GM12864 (cell line): ENCODE results near the gene CD5L.

ENCODE experiments used
- DNase-seq: peaks from one replicate; pipeline ENCODE4 v3.0.0-alpha.2; 2011; ENCODE audit warnings: low read depth
- H3K4me3 ChIP-seq: 2 replicates; pipeline ENCODE4 v1.5.1; 2011; ENCODE audit warnings: mild to moderate bottlenecking, low read depth, low read length, control low read depth
- TF ChIP-seq, protein P1 (sequence below): IDR thresholded peaks from 2 replicates; pipeline ENCODE4 v1.5.1; 2011; ENCODE audit warnings: low read depth, mild to moderate bottlenecking, moderate library complexity, low read length, control low read depth, inconsistent platforms; ENCODE audit errors: missing control alignments

Gene CD5L

DNA sequence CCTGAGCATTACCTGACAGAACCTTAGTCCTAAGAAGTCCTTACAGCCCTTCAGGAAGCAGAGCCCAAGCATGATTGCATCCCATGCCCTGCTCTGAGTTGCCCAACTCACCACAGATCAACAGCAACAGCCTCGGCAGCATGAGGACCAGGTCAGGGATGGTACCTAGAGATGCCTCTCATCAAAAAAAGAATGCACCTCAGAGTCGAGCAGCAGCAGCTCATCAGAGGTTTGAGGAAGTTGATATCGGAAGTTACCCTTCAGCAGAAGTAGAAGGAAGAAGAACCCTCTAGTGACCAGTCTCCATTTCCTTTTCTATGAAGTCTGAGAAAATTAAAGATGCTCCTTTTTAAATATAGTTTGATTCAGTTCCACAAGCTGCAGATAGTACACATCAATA, 21.7 kb downstream of the CD5L start, which contains the start of gene FCRL1:
TSS of gene FCRL1 (minus strand) at position 225 of the 400 bp plus-strand sequence. CDS start at position 142, 83 bp downstream.
- TF ChIP-seq, protein P1, sequence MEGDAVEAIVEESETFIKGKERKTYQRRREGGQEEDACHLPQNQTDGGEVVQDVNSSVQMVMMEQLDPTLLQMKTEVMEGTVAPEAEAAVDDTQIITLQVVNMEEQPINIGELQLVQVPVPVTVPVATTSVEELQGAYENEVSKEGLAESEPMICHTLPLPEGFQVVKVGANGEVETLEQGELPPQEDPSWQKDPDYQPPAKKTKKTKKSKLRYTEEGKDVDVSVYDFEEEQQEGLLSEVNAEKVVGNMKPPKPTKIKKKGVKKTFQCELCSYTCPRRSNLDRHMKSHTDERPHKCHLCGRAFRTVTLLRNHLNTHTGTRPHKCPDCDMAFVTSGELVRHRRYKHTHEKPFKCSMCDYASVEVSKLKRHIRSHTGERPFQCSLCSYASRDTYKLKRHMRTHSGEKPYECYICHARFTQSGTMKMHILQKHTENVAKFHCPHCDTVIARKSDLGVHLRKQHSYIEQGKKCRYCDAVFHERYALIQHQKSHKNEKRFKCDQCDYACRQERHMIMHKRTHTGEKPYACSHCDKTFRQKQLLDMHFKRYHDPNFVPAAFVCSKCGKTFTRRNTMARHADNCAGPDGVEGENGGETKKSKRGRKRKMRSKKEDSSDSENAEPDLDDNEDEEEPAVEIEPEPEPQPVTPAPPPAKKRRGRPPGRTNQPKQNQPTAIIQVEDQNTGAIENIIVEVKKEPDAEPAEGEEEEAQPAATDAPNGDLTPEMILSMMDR: no peak
- H3K4me3 ChIP-seq: no peak within 1 kb of the TSS
- no peak for DNase-seq

DNA sequence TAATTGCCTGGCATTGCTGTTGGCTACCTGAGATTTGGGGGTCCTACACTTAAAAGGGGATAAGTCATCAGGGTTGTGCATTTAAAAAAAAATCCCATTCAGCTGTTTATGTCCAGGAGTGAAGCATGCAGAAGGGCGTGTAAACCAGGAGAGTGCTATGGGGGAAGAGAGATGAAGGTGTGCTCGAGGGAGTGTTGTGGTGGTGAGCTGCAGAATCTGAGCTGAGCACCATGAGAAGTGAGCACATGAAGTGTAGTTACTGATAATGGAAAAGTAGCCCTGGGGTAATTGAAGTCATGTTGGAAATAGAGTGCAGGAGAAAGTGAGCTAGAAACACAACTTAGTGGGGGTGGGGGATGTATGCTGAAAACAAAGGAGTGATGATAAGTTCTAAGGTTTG, 22.4 kb downstream of the CD5L start:
- TF ChIP-seq, protein P1: no peak
- H3K4me3 ChIP-seq: no peak overlapping the region
- no peak for DNase-seq

DNA sequence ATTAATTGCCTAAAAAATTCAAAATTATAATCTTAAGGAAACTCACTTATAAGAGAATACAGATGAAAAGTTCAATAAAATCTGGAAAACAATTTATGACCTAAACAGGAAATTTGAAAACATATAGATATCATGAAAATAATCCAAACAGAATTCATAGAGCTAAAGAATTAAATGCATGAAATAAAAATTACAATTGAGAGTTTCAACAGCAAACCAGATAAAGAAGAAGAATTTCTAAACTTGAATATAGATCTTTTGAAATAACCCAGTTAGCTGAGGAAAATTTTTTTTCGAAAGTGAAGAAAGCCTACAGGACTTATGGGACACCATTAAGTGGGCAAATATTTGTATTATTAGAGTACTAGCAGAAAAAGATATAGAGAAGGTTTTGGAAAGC, 28.3 kb downstream of the CD5L start:
- H3K4me3 ChIP-seq: no peak overlapping the region
- TF ChIP-seq, protein P1: no peak
- DNase-seq: no peak

DNA sequence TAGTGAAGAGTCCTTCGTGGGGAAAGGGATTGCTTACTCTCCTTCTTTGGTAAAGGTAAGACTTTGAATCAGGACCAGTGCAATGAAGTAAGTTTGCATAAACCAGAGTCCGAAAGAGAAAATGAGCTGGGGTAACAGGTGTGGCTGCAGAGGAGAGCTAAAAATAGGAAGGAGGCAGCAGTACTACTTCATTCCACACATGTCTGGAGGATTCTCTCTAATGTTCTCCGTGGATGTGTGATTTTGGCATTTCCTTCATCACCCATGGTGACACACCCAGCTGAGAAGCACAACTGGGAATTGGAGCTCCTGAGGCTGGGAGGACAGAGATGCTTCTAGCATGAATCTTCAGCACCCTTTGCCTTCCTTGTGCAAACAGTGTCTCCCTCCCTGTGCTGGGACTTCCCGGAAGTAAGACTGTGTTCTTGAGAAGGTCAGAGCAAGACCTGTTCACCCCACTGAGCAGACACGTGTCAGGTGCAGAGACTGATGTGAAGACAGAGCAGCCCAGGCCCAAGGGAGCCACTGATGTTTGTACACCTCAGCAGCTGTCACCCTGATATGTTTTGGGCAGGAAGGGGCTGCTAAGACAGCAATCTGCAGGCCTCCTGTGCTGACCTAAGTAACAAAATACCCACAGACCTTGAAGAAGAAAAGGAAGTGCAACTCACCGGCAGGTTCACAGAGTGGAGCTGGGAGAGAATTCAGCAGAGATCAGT, 35.0 kb downstream of the CD5L start:
- TF ChIP-seq, protein P1: no peak
- DNase-seq: peak; percentile 94
- peak overlapping the region; percentile 9; the same call in 1 of the 2 replicates for H3K4me3 ChIP-seq

DNA sequence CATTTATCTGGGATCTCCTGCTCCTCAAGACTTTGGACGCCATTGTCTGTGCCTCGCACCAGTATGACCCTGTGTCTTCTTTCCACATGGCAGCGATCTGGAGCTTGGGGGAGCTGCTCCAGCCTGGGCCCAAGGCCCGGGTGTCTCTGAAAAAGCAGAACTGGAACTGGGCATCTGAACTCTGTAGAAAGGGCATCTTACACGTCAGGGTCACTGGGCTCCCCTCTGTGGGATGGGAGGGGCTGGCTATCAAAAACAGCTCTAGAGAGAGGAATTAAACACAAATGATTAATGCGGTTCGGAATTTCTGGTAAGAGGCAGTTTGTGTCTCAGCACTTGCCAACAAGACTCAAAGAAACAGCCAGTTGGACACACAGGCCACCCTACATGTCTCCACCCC, 37.8 kb downstream of the CD5L start:
- no peak overlapping the region for H3K4me3 ChIP-seq
- no peak for DNase-seq
- TF ChIP-seq, protein P1: no peak

DNA sequence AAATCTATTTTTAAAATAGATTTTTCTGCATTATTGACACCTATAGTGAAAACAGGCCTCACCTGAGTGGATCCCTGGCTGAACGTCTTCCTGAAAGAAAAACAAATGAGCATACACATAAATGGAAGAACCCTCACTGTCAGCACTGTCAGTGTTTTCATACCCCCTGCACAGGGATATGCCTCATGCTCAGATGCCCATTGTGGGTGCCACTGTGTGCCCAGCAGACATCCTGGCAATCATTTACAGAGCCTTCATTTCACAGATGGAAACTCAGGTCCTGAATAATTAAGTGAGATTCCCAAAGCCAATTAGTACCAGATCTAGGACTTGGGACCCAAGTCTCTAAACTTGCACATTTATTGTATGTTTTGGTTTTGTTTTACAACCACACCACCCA, 41.6 kb downstream of the CD5L start:
- TF ChIP-seq, protein P1: no peak
- no peak for DNase-seq

DNA sequence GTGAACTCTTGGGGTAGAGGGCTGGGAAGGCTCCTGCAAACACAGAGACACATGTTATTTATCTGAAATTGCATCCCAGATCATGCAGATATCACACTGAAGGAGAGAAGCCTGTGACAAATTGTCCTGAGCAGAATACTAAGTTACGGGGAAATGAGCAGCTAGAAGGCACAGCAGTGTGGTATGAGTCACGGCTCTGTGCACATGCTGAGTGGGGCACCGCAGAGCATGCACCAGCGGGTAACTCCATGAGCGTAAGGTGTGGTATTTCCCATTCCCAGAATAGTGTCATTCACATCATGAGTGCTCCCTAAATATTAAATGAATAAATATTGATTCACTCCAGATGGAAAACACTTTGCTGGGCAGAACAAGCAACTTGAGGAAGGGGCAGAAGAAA, 43.4 kb downstream of the CD5L start:
- TF ChIP-seq, protein P1: no peak
- DNase-seq: no peak
- no peak overlapping the region for H3K4me3 ChIP-seq

More for the DNA sequence above, 41.6 kb downstream of the CD5L start:
- H3K4me3 ChIP-seq: no peak overlapping the region
